Gastrocnemius medialis (tissue), 4 donors: Measurements from ENCODE around the gene SNAP47.

Source experiments
- POLR2A ChIP-seq, 2 donors: fragments of 450-650 bp; IDR thresholded peaks; one replicate each; pipeline ENCODE4 v1.6.1; 2017; ENCODE audit warnings: antibody characterized with exemption in 2 of 2, mild to moderate bottlenecking in 2 of 2, moderate library complexity in 2 of 2
- TF ChIP-seq, protein P1 (sequence below), 5 experiments: fragments of 450-650 bp in 3 of 5; fragments of 200-600 bp in 2 of 5; sonication (generic) in 2 of 5; IDR thresholded peaks in 4 of 5; conservative IDR thresholded peaks in 1 of 5; 1 replicate in 4 of 5; 2 replicates in 1 of 5; pipeline ENCODE4 v1.5.1; 2016 to 2019; ENCODE audit warnings: antibody characterized with exemption in 5 of 5, mild to moderate bottlenecking in 3 of 5, moderate library complexity in 3 of 5

DNA sequence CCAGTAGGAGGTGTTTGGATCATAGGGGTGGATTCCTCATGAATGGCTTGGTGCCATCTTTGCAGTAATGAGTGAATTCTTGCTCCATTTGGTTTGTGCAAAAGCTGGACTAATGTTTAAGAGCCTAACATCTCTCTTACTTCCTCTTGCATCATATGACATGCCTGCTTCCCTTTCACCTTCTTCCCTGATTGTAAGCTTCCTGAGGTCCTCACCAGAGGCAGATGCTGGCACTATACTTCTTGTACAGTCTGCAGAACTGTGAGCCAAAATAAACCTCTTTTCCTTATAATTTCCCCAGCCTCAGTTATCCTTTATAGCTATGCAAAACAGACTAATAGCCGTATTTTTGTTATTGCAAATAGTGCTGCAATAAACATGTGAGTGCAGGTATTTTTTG lies 88.3 kb downstream of the SNAP47 start:
- TF ChIP-seq, protein P1, sequence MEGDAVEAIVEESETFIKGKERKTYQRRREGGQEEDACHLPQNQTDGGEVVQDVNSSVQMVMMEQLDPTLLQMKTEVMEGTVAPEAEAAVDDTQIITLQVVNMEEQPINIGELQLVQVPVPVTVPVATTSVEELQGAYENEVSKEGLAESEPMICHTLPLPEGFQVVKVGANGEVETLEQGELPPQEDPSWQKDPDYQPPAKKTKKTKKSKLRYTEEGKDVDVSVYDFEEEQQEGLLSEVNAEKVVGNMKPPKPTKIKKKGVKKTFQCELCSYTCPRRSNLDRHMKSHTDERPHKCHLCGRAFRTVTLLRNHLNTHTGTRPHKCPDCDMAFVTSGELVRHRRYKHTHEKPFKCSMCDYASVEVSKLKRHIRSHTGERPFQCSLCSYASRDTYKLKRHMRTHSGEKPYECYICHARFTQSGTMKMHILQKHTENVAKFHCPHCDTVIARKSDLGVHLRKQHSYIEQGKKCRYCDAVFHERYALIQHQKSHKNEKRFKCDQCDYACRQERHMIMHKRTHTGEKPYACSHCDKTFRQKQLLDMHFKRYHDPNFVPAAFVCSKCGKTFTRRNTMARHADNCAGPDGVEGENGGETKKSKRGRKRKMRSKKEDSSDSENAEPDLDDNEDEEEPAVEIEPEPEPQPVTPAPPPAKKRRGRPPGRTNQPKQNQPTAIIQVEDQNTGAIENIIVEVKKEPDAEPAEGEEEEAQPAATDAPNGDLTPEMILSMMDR (IDR thresholded peaks at IDR 0.05 in 4 of 5, conservative IDR thresholded peaks at IDR 0.05 in 1 of 5) = no peak
- no peak for TF ChIP-seq POLR2A (IDR thresholded peaks at IDR 0.05)
